Activated T-helper 1 cell treated with anti-CD3 and anti-CD28 coated beads, Interleukin-2, amount 50 U/mL, for 16 hours (primary cell): ENCODE data around the gene RAVER1.
"Not testable (repeated sequence)": the region's sequence is repeated elsewhere in the genome, so short reads cannot be mapped to it uniquely, and the experiment has no call there.

ENCODE experiments used
- DNase-seq, 2 donors: peaks; one replicate each; pipeline ENCODE4 v3.0.0-alpha.2; 2020; ENCODE audit warnings: low read depth in 1 of 2, low spot score in 1 of 2

RAVER1 gene

DNA sequence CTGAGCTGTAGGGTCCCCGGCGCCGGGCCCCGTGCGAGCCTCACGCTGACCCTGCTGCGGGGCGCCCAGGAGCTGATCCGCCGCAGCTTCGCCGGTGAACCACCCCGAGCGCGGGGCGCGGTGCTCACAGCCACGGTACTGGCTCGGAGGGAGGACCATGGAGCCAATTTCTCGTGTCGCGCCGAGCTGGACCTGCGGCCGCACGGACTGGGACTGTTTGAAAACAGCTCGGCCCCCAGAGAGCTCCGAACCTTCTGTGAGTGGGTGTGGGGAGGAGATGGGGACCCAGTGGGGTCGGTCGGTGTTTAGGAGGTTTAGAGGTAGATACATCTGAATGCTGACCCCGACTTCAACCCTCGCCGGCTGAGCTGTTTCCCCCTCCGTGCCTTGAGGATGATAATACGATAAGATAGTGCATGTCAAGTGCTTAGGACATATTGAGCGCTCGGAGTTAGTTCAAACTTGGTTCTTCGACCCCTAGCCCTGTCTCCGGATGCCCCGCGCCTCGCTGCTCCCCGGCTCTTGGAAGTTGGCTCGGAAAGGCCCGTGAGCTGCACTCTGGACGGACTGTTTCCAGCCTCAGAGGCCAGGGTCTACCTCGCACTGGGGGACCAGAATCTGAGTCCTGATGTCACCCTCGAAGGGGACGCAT is 41.6 kb downstream of the RAVER1 start:
- DNase-seq, result no peak

- DNase-seq, result no peak
These were observed 42.3 kb downstream of the RAVER1 start for GRCh38 chr19:10290876-10291553.

DNA sequence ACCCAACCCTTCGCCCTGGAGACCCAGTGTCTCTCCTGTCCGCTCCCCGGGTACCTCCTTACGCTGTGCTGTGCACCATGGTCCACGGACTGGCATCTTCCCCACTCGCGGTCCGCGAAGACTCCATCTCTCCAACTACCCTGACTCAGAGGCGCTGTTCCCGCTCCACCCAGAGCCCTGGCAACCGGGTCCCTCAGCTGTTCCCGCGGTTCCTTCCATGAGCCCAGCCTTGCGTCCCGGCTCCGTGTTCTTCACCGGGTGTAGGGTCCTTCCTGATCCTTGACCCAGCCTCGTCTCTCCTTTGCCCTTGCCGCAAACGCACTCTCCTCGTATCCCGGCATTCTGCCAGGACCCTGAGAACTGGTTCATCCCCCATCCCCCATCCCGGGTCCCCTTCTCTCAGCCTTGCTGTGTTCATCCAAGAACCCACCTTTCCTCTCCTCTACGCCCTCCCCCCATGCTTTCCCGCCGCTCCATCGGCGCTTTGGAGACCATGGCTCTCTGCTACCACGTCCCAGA is 42.9 kb downstream of the RAVER1 start:
- no peak for DNase-seq

GRCh38 chr19:10289836-10290356 is 43.4 kb downstream of the RAVER1 start, which contains the start of gene ICAM5:
Gene ICAM5 (plus strand): TSS chr19:10289952. CDS start chr19:10290044, 92 bp downstream.
- no peak for DNase-seq

GRCh38 chr19:10289167-10289835 is 44.0 kb downstream of the RAVER1 start:
- peak in 1 of 2 donors; percentile 35 for DNase-seq

GRCh38 chr19:10288662-10289166 is 44.6 kb downstream of the RAVER1 start:
- no peak for DNase-seq

DNA sequence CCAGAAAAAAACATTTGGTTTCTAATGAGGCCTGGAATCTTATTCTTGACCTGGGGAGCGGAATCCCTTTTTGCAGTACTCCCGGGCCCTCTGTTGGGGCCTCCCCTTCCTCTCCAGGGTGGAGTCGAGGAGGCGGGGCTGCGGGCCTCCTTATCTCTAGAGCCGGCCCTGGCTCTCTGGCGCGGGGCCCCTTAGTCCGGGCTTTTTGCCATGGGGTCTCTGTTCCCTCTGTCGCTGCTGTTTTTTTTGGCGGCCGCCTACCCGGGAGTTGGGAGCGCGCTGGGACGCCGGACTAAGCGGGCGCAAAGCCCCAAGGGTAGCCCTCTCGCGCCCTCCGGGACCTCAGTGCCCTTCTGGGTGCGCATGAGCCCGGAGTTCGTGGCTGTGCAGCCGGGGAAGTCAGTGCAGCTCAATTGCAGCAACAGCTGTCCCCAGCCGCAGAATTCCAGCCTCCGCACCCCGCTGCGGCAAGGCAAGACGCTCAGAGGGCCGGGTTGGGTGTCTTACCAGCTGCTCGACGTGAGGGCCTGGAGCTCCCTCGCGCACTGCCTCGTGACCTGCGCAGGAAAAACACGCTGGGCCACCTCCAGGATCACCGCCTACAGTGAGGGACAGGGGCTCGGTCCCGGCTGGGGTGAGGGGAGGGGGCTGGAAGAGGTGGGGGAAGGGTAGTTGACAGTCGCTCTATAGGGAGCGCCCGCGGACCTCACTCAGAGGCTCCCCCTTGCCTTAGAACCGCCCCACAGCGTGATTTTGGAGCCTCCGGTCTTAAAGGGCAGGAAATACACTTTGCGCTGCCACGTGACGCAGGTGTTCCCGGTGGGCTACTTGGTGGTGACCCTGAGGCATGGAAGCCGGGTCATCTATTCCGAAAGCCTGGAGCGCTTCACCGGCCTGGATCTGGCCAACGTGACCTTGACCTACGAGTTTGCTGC is 46.3 kb downstream of the RAVER1 start, which contains the start of gene ICAM4:
TSS of gene ICAM4 (plus strand) at position 153 of the 935 bp plus-strand sequence. CDS start at position 211, 58 bp downstream.
- no peak for DNase-seq

DNA sequence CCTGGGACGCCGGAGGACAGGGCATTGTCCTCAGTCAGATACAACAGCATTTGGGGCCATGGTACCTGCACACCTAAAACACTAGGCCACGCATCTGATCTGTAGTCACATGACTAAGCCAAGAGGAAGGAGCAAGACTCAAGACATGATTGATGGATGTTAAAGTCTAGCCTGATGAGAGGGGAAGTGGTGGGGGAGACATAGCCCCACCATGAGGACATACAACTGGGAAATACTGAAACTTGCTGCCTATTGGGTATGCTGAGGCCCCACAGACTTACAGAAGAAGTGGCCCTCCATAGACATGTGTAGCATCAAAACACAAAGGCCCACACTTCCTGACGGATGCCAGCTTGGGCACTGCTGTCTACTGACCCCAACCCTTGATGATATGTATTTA is 47.9 kb downstream of the RAVER1 start:
- no peak for DNase-seq

DNA sequence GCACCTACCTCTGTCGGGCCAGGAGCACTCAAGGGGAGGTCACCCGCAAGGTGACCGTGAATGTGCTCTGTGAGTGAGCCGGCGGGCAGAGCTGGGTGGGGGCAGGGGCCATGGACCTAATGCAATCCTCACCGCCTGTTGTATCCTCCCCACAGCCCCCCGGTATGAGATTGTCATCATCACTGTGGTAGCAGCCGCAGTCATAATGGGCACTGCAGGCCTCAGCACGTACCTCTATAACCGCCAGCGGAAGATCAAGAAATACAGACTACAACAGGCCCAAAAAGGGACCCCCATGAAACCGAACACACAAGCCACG is 48.4 kb downstream of the RAVER1 start:
- no peak for DNase-seq

DNA sequence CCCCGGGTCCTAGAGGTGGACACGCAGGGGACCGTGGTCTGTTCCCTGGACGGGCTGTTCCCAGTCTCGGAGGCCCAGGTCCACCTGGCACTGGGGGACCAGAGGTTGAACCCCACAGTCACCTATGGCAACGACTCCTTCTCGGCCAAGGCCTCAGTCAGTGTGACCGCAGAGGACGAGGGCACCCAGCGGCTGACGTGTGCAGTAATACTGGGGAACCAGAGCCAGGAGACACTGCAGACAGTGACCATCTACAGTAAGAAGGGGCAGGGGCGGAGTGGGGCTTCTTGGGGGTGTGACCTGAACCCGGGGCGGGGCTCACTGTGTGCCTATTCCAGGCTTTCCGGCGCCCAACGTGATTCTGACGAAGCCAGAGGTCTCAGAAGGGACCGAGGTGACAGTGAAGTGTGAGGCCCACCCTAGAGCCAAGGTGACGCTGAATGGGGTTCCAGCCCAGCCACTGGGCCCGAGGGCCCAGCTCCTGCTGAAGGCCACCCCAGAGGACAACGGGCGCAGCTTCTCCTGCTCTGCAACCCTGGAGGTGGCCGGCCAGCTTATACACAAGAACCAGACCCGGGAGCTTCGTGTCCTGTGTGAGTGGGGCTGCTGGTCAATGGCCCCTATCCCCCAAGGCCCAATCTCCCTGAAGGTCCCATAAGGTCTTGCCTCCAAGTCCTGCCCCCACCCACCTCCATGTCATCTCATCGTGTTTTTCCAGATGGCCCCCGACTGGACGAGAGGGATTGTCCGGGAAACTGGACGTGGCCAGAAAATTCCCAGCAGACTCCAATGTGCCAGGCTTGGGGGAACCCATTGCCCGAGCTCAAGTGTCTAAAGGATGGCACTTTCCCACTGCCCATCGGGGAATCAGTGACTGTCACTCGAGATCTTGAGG is 49.0 kb downstream of the RAVER1 start:
- no peak for DNase-seq

GRCh38 chr19:10283301-10284064 is 49.8 kb downstream of the RAVER1 start:
- no peak for DNase-seq

GRCh38 chr19:10282043-10282442 is 51.3 kb downstream of the RAVER1 start:
- not testable (repeated sequence) for DNase-seq

DNA sequence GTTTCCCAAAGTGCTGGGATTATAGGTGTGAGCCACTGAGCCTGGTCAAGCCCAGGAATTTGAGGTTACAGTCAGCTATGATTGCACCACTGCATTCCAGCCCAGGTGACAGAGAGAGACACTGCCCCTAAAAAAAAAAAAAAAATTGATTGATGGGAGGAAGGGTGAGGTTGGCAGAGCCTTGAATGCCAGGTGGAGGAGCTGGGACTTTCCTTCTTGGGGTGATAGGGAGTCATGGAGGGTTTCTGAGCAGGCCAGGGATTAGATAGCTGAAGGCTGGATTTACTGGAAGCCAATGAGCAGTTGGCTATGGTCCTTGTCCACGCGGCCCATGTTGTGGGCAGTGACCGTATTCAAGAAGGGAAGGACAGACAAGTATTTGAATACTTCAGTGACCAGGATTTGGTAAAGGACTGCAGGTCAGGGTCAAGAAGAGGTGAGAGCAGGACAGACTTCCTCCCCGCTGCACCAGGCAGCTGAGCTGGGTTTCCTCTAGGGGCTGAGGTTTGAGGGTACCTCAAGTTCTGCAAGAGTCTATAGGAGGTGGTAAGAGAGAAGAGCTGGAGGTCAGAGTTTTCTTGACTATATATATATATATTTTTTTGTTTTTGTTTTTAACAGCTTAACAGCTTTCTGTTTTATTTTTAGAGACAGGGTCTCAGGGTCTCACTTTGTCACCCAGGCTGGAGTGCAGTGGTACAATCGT is 53.4 kb downstream of the RAVER1 start:
- DNase-seq, result no peak

GRCh38 chr19:10278935-10279334 is 54.4 kb downstream of the RAVER1 start:
- DNase-seq, result no peak

GRCh38 chr19:10277795-10278589 is 55.3 kb downstream of the RAVER1 start:
- no peak for DNase-seq

GRCh38 chr19:10274589-10274988 is 58.7 kb downstream of the RAVER1 start:
- no peak for DNase-seq

- DNase-seq, result peak in 1 of 2 donors; percentile 30
These were observed 61.7 kb downstream of the RAVER1 start for GRCh38 chr19:10271543-10272086.
